SU-DHL-6 (cell line): ENCODE data around the gene PRM1.

Experiments
- EZH2phosphoT487 ChIP-seq: fragments of 200-600 bp; sonication (generic), shearing (Covaris generic); conservative IDR thresholded peaks from 2 replicates; pipeline ENCODE4 v1.6.1; 2018; ENCODE audit warnings: mild to moderate bottlenecking, antibody characterized with exemption, low read length, moderate library complexity, mixed read lengths
- TF ChIP-seq, protein P1 (sequence below): fragments of 200-600 bp; sonication (generic); IDR thresholded peaks from one replicate; pipeline ENCODE4 v1.5.1; 2017; ENCODE audit warnings: antibody characterized with exemption, mild to moderate bottlenecking, low read length, moderate library complexity; ENCODE audit not compliant: insufficient read depth, poor library complexity, severe bottlenecking

DNA sequence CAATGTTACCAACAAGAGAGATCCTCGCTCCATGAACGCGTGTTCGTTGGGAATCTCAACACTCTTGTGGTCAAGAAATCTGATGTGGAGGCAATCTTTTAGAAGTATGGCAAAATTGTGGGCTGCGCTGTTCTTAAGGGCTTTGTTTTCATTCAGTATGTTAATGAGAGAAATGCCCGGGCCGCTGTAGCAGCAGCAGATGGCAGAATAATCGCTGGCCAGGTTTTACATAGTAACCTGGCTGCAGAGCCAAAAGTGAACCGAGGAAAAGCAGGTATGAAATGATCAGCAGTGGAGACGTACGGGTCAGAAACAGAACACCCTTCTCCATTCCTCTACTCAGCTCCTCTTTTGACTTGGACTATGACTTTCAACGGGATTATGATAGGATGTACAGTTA, 38.5 kb downstream of the PRM1 start:
- TF ChIP-seq, protein P1, sequence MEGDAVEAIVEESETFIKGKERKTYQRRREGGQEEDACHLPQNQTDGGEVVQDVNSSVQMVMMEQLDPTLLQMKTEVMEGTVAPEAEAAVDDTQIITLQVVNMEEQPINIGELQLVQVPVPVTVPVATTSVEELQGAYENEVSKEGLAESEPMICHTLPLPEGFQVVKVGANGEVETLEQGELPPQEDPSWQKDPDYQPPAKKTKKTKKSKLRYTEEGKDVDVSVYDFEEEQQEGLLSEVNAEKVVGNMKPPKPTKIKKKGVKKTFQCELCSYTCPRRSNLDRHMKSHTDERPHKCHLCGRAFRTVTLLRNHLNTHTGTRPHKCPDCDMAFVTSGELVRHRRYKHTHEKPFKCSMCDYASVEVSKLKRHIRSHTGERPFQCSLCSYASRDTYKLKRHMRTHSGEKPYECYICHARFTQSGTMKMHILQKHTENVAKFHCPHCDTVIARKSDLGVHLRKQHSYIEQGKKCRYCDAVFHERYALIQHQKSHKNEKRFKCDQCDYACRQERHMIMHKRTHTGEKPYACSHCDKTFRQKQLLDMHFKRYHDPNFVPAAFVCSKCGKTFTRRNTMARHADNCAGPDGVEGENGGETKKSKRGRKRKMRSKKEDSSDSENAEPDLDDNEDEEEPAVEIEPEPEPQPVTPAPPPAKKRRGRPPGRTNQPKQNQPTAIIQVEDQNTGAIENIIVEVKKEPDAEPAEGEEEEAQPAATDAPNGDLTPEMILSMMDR = no peak
- no peak for TF ChIP-seq EZH2phosphoT487
